GM12891 (cell line): ENCODE measurements around the gene PRIMA1.

Experiments
- POLR2A ChIP-seq: IDR thresholded peaks from 2 replicates; pipeline ENCODE4 v1.6.1; 2011; ENCODE audit warnings: low read depth, low read length, control low read depth
- TAF1 ChIP-seq: IDR thresholded peaks from 2 replicates; pipeline ENCODE4 v1.6.1; 2011; ENCODE audit warnings: low read depth, low read length, control low read depth

DNA sequence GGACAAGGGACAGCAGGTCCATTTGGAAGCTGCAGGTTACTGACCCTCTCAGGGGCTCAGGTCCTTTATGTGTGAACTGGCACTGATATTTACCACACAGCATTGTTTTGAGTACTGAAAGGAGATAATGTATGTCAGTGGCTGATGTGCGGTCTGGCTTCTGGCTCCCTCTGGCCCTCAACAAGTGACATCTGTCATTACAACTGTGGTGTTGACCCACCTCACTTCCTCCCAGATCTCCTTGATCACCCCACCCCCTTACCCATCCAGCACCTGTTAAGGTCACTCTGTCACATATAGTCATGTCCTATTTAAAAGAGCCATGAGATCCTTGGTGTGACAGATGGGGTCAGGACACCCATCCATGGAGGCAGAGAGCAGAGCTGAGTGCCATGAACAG is 22.7 kb upstream of the PRIMA1 start:
- no peak for TF ChIP-seq POLR2A
- no peak for TF ChIP-seq TAF1
